ENCODE results near the gene IL2.
A peak's percentile ranks its signal among the peaks of the same experiment; 100 is the strongest.

The IL2 gene

GRCh38 chr4:122456231-122457116 is at the start of gene IL2:
IL2 (minus strand) TSS chr4:122456725; CDS start chr4:122456440, 285 bp downstream.
- no peak for DNase-seq (ENCODE audit: low read depth in 2 of 2)

GRCh38 chr4:122503214-122503613 is 46.7 kb upstream of the IL2 start:
- no peak for DNase-seq (ENCODE audit: low read depth in 2 of 2)

GRCh38 chr4:122500852-122501501 is 44.5 kb upstream of the IL2 start:
- no peak for DNase-seq (ENCODE audit: low read depth in 2 of 2)

GRCh38 chr4:122489061-122489460 is 32.5 kb upstream of the IL2 start:
- no peak for DNase-seq (ENCODE audit: low read depth in 2 of 2)

- no peak for DNase-seq (ENCODE audit: low read depth in 2 of 2)
Observed at GRCh38 chr4:122483481-122483880, 27.0 kb upstream of the IL2 start.

- DNase-seq (ENCODE audit: low read depth in 2 of 2) = no peak
Observed at GRCh38 chr4:122481766-122482405, 25.4 kb upstream of the IL2 start.

- DNase-seq (ENCODE audit: low read depth in 2 of 2) = no peak
Observed at GRCh38 chr4:122480655-122481487, 24.3 kb upstream of the IL2 start.

GRCh38 chr4:122479935-122480416 is 23.5 kb upstream of the IL2 start:
- no peak for DNase-seq (ENCODE audit: low read depth in 2 of 2)

GRCh38 chr4:122476745-122477144 is 20.2 kb upstream of the IL2 start:
- DNase-seq (ENCODE audit: low read depth in 2 of 2) = no peak

- no peak for DNase-seq (ENCODE audit: low read depth in 2 of 2)
Observed at GRCh38 chr4:122476126-122476525, 19.6 kb upstream of the IL2 start.

GRCh38 chr4:122475233-122475632 is 18.7 kb upstream of the IL2 start:
- no peak for DNase-seq (ENCODE audit: low read depth in 2 of 2)

- no peak for DNase-seq (ENCODE audit: low read depth in 2 of 2)
Observed at GRCh38 chr4:122469457-122469856, 12.9 kb upstream of the IL2 start.

- DNase-seq (ENCODE audit: low read depth in 2 of 2) = peak in 1 of 2 donors; percentile 23
Observed at GRCh38 chr4:122458625-122459024, 2.1 kb upstream of the IL2 start.

GRCh38 chr4:122453384-122453995 is 3.0 kb downstream of the IL2 start:
- DNase-seq (ENCODE audit: low read depth in 2 of 2) = no peak

GRCh38 chr4:122450847-122451246 is 5.7 kb downstream of the IL2 start:
- DNase-seq (ENCODE audit: low read depth in 2 of 2) = peak; percentile 41 to 59

GRCh38 chr4:122434285-122434684 is 22.2 kb downstream of the IL2 start:
- DNase-seq (ENCODE audit: low read depth in 2 of 2) = no peak

GRCh38 chr4:122431351-122431750 is 25.2 kb downstream of the IL2 start:
- DNase-seq (ENCODE audit: low read depth in 2 of 2) = no peak

- DNase-seq (ENCODE audit: low read depth in 2 of 2) = no peak
Observed at GRCh38 chr4:122423246-122423645, 33.3 kb downstream of the IL2 start.

- DNase-seq (ENCODE audit: low read depth in 2 of 2) = no peak
Observed at GRCh38 chr4:122412547-122412946, 44.0 kb downstream of the IL2 start.

- DNase-seq (ENCODE audit: low read depth in 2 of 2) = no peak
Observed at GRCh38 chr4:122403861-122404260, 52.7 kb downstream of the IL2 start.

Measured in stimulated activated CD4-positive, alpha-beta T cell treated with anti-CD3 and anti-CD28 coated beads, Interleukin-1b, Interleukin-23, amount 100 ng/mL, for 4 hours (primary cell).